H9 (cell line): ENCODE data around the gene FRMD1. TPM values are rescaled to one million over a fixed set of nuclear protein-coding genes. Genes with fewer than 3 reads are reported as not detected.

ENCODE experiments used
- DNase-seq: peaks from one replicate; pipeline ENCODE4 v3.0.0-alpha.2; 2017
- H2AFZ ChIP-seq: one replicate; pipeline ENCODE4 v1.6.1; 2013; ENCODE audit warnings: mild to moderate bottlenecking, low read length, control low read depth, moderate library complexity
- H2AK5ac ChIP-seq: 2 replicates; pipeline ENCODE4 v1.6.1; 2013; ENCODE audit warnings: low read length, control low read depth, mixed read lengths; ENCODE audit not compliant: insufficient read length
- H2BK120ac ChIP-seq: one replicate; pipeline ENCODE4 v1.6.1; 2013; ENCODE audit warnings: low read depth, mild to moderate bottlenecking, low read length, control low read depth, inconsistent platforms; ENCODE audit not compliant: poor library complexity, severe bottlenecking
- H2BK12ac ChIP-seq: 2 replicates; pipeline ENCODE4 v1.6.1; 2013; ENCODE audit warnings: low read length, control low read depth, mixed read lengths, low read depth; ENCODE audit not compliant: insufficient read length
- H2BK15ac ChIP-seq: 2 replicates; pipeline ENCODE4 v1.6.1; 2013; ENCODE audit warnings: low read depth, low read length, control low read depth
- H2BK20ac ChIP-seq: one replicate; pipeline ENCODE4 v1.6.1; 2013; ENCODE audit warnings: low read depth, mild to moderate bottlenecking, low read length, control low read depth, inconsistent platforms; ENCODE audit not compliant: poor library complexity, severe bottlenecking
- H2BK5ac ChIP-seq: 2 replicates; pipeline ENCODE4 v1.6.1; 2013; ENCODE audit warnings: low read length, control low read depth, mixed read lengths; ENCODE audit not compliant: insufficient read length
- H3K14ac ChIP-seq: 2 replicates; pipeline ENCODE4 v1.6.1; 2013; ENCODE audit warnings: low read length, control low read depth; ENCODE audit not compliant: insufficient read depth
- H3K18ac ChIP-seq: 2 replicates; pipeline ENCODE4 v1.6.1; 2013; ENCODE audit warnings: low read depth, mild to moderate bottlenecking, mixed read lengths, low read length, control low read depth; ENCODE audit not compliant: insufficient read length
- H3K23ac ChIP-seq: 2 replicates; pipeline ENCODE4 v1.6.1; 2013; ENCODE audit warnings: low read length, control low read depth, mixed read lengths, low read depth; ENCODE audit not compliant: insufficient read length
- H3K23me2 ChIP-seq: 2 replicates; pipeline ENCODE4 v1.6.1; 2013; ENCODE audit warnings: low read depth, mild to moderate bottlenecking, mixed read lengths, low read length, control low read depth; ENCODE audit not compliant: insufficient read length, poor library complexity, severe bottlenecking
- H3K27ac ChIP-seq: 2 replicates; pipeline ENCODE4 v1.5.1; 2013; ENCODE audit warnings: low read length, control low read depth, mixed read lengths, low read depth; ENCODE audit not compliant: insufficient read length
- H3K27me3 ChIP-seq: 2 replicates; pipeline ENCODE4 v1.6.1; 2013; ENCODE audit warnings: low read length, control low read depth, inconsistent platforms; ENCODE audit not compliant: insufficient read depth
- H3K4ac ChIP-seq: 2 replicates; pipeline ENCODE4 v1.6.1; 2013; ENCODE audit warnings: low read depth, mild to moderate bottlenecking, control low read depth, inconsistent platforms, low read length, moderate library complexity
- H3K4me1 ChIP-seq: 2 replicates; pipeline ENCODE4 v1.6.1; 2013; ENCODE audit warnings: low read length, control low read depth, inconsistent platforms; ENCODE audit not compliant: insufficient read depth
- H3K4me2 ChIP-seq: 2 replicates; pipeline ENCODE4 v1.6.1; 2013; ENCODE audit warnings: low read length, control low read depth, mixed read lengths; ENCODE audit not compliant: insufficient read length, insufficient read depth
- H3K56ac ChIP-seq: 2 replicates; pipeline ENCODE4 v1.6.1; 2013; ENCODE audit warnings: low read depth, mild to moderate bottlenecking, mixed read lengths, low read length, control low read depth; ENCODE audit not compliant: insufficient read length
- H3K79me1 ChIP-seq: 2 replicates; pipeline ENCODE4 v1.6.1; 2013; ENCODE audit warnings: low read depth, mild to moderate bottlenecking, moderate library complexity, low read length, control low read depth, inconsistent platforms; ENCODE audit not compliant: insufficient read depth, poor library complexity, severe bottlenecking
- H3K79me2 ChIP-seq: 2 replicates; pipeline ENCODE4 v1.6.1; 2013; ENCODE audit warnings: low read length, control low read depth, inconsistent platforms; ENCODE audit not compliant: insufficient read depth
- H3K9ac ChIP-seq: 2 replicates; pipeline ENCODE4 v1.6.1; 2013; ENCODE audit warnings: low read length, control low read depth, mixed read lengths; ENCODE audit not compliant: insufficient read length; ENCODE audit errors: extremely low read depth
- H3K9me3 ChIP-seq: one replicate; pipeline ENCODE4 v1.6.1; 2013; ENCODE audit warnings: low read depth, low read length, inconsistent platforms; ENCODE audit not compliant: control insufficient read depth
- H3T11ph ChIP-seq: one replicate; pipeline ENCODE4 v1.6.1; 2013; ENCODE audit warnings: mild to moderate bottlenecking, low read length, control low read depth, inconsistent platforms
- H4K20me1 ChIP-seq: one replicate; pipeline ENCODE4 v1.6.1; 2013; ENCODE audit not compliant: control insufficient read depth, insufficient read length, insufficient read depth
- H4K5ac ChIP-seq: 2 replicates; pipeline ENCODE4 v1.6.1; 2013; ENCODE audit warnings: low read depth, mild to moderate bottlenecking, mixed read lengths, low read length, control low read depth; ENCODE audit not compliant: insufficient read length
- H4K8ac ChIP-seq: replicated peaks from 2 replicates; pipeline ENCODE4 v1.6.1; 2013; ENCODE audit warnings: low read length, control low read depth, mixed read lengths, low read depth; ENCODE audit not compliant: insufficient read length
- H4K91ac ChIP-seq: 2 replicates; pipeline ENCODE4 v1.6.1; 2013; ENCODE audit warnings: low read depth, mild to moderate bottlenecking, moderate library complexity, mixed read lengths, low read length, control low read depth; ENCODE audit not compliant: insufficient read length
- H3K27ac Mint-ChIP-seq, 3 experiments: 2 replicates in 2 of 3; 3 replicates in 1 of 3; pipeline ENCODE4 v1.8.0; 2020 to 2021; ENCODE audit warnings: mixed read lengths in 3 of 3, mild to moderate bottlenecking in 1 of 3, moderate library complexity in 1 of 3
- H3K27me3 Mint-ChIP-seq: 2 replicates; pipeline ENCODE4 v1.8.0; 2021; ENCODE audit warnings: low read depth, mild to moderate bottlenecking, moderate library complexity, mixed read lengths
- H3K36me3 Mint-ChIP-seq, 3 experiments: 2 replicates in 2 of 3; 3 replicates in 1 of 3; pipeline ENCODE4 v1.8.0; 2020 to 2021; ENCODE audit warnings: low read depth in 3 of 3, mixed read lengths in 3 of 3; ENCODE audit not compliant: insufficient read depth in 1 of 3
- H3K4me1 Mint-ChIP-seq, 2 experiments: 2 replicates each; pipeline ENCODE4 v1.8.0; 2020; ENCODE audit warnings: mixed read lengths in 2 of 2
- H3K4me3 Mint-ChIP-seq, 2 experiments: 2 replicates in 1 of 2; 3 replicates in 1 of 2; pipeline ENCODE4 v1.8.0; 2020 to 2021; ENCODE audit warnings: mild to moderate bottlenecking in 2 of 2, mixed read lengths in 2 of 2, moderate library complexity in 1 of 2
- H3K9me3 Mint-ChIP-seq, 2 experiments: 2 replicates in 1 of 2; 3 replicates in 1 of 2; pipeline ENCODE4 v1.8.0; 2020; ENCODE audit warnings: mild to moderate bottlenecking in 2 of 2, mixed read lengths in 2 of 2, moderate library complexity in 1 of 2
- CTCF ChIP-seq: fragments of 200-600 bp; sonication (generic); conservative IDR thresholded peaks from 3 replicates; pipeline ENCODE4 v1.8.0; 2021; ENCODE audit warnings: antibody characterized with exemption, mild to moderate bottlenecking
- WGBS: extraction: QIAGEN DNeasy Blood & Tissue Kit; methylation state at CpG from one replicate; pipeline ENCODE4 v1.1.7; 2013; ENCODE audit warnings: missing lambda C conversion rate, low lambda C conversion rate, mixed read lengths; ENCODE audit not compliant: insufficient read length; ENCODE audit errors: extremely low coverage; 5-methylcytosine and 5-hydroxymethylcytosine counted together
- total RNA-seq: library from RNA; stranded (reverse); gene quantifications from 2 replicates; pipeline ENCODE4 v1.2.1, GENCODE V29; 2021

FRMD1 gene
- total RNA-seq, 1 experiment from 2014 or later: not detected

DNA sequence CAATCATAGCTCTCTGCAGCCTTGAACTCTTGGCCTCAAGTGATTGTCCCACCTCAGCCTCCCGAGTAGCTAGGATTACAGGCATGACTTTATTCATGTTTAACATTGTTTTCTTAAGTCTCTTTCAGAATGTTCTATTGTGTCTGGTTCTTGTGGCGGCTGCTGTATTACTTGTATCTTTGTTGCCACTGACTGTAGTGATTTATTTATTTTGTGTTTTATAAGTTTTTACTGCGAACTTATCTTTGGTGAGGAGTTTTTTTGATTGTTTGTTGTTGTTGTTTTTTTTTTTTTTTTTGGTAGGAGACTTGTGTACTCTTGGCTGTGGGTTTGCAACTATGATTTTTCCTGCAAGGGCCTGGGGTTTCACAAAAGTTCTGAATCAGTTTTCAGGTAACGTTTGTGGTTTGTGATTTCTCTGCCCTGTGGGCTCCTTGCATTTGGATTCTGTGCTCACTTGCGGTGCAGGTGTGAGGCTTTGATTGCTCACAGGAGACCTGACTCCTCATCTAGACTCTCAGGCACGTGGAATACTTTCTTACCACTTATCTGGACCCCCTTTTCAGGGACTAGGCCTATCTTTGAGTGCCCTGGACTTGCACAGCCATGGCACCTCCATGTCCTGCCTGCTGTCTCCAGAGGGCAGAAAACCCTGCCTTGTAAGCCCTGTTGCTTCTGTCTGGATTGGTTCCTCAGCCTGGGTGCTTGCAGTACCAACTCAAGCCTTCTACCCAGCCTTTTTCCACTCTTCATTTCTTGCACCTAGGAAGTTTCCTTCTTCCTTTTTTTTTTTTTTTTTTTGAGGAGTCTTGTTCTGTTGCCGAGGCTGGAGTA, 56.3 kb downstream of the FRMD1 start:
- no peak overlapping the region for H2AFZ ChIP-seq

More for the DNA sequence above, 56.3 kb downstream of the FRMD1 start:
- DNase-seq: no peak
- no peaks in the 10 kb centered on the region for H4K20me1 ChIP-seq
- no peak overlapping the region for H3K14ac ChIP-seq
- Mint-ChIP-seq H3K27ac (no peak overlapping the region; a peak in 1 of 7 replicates), H3K36me3 (peaks cover 0 to 5% (median 0%) of the 10 kb centered on the region in 3 experiments; a peak in 1 of 7 replicates), H3K9me3 (no peaks in the 10 kb centered on the region; a peak in 1 of 5 replicates), H3K4me3 (no peak overlapping the region), H3K4me1 (peaks cover 8 to 12% of the 10 kb centered on the region in 2 experiments), H3K27me3 (peaks cover 1% of the 10 kb centered on the region; the same call in 1 of the 2 replicates)
- H2AK5ac ChIP-seq: no peak overlapping the region
- no peak overlapping the region for H3K4me2 ChIP-seq
- H3K27ac ChIP-seq: no peak overlapping the region
- H3K23me2 ChIP-seq: no peaks in the 10 kb centered on the region
- no peak overlapping the region for H4K91ac ChIP-seq
- no peak overlapping the region for H3K56ac ChIP-seq
- H3K23ac ChIP-seq: no peak overlapping the region
- no CpG with 5 or more reads among the region's 7 CpGs for WGBS
- no peak overlapping the region for H4K5ac ChIP-seq
- no peaks in the 10 kb centered on the region for H3K27me3 ChIP-seq
- no peaks in the 10 kb centered on the region for H3K9me3 ChIP-seq
- no peak overlapping the region for H2BK12ac ChIP-seq
- no peak overlapping the region for H3K4ac ChIP-seq
- no peak overlapping the region for H3K18ac ChIP-seq
- H3T11ph ChIP-seq: no peak overlapping the region
- no peak overlapping the region for H2BK20ac ChIP-seq
- no peak overlapping the region for H3K9ac ChIP-seq
- no peak overlapping the region for H2BK120ac ChIP-seq
- H4K8ac ChIP-seq: no peak overlapping the region
- no peak overlapping the region for H2BK15ac ChIP-seq
- H2BK5ac ChIP-seq: no peak overlapping the region
- H3K79me1 ChIP-seq: no peaks in the 10 kb centered on the region
- TF ChIP-seq CTCF: no peak
- H3K4me1 ChIP-seq: no peaks in the 10 kb centered on the region
- H3K79me2 ChIP-seq: no peaks in the 10 kb centered on the region
